ENCODE results near the gene RSPH1. TPM values are rescaled to one million over a fixed set of nuclear protein-coding genes. Genes with fewer than 3 reads are reported as not detected.

Gene RSPH1
- total RNA-seq, 1 experiment from 2014 or later, result 0.31 TPM

GRCh38 chr21:42475036-42475435 lies 21.0 kb downstream of the RSPH1 start:
- DNase-seq, result no peak
- Histone ChIP-seq H3K23me2 (ENCODE audit: insufficient read length, low read depth, low read length, poor library complexity, severe bottlenecking) (no peaks in the 10 kb centered on the region), H3K18ac (ENCODE audit: insufficient read length, low read depth, low read length) (no peak overlapping the region), H3T11ph (ENCODE audit: low read length) (no peak overlapping the region), H2AK5ac (ENCODE audit: insufficient read length, low read length) (no peak overlapping the region), H4K5ac (ENCODE audit: insufficient read length, low read depth, low read length) (no peak overlapping the region), H3K9me3 (ENCODE audit: control insufficient read depth, low read depth, low read length) (no peaks in the 10 kb centered on the region), H3K79me1 (ENCODE audit: insufficient read depth, low read depth, low read length, poor library complexity, severe bottlenecking) (no peaks in the 10 kb centered on the region), H2AFZ (ENCODE audit: low read length) (no peak overlapping the region), H3K4ac (ENCODE audit: low read depth, low read length) (no peak overlapping the region), H3K4me1 (ENCODE audit: insufficient read depth, low read length) (peaks cover 7% of the 10 kb centered on the region; the same call in 1 of the 2 replicates), H3K79me2 (ENCODE audit: insufficient read depth, low read length) (no peaks in the 10 kb centered on the region), H2BK5ac (ENCODE audit: insufficient read length, low read length) (no peak overlapping the region), H2BK20ac (ENCODE audit: low read depth, low read length, poor library complexity, severe bottlenecking) (no peak overlapping the region), H3K27me3 (ENCODE audit: insufficient read depth, low read length) (no peaks in the 10 kb centered on the region), H3K4me2 (ENCODE audit: insufficient read depth, insufficient read length, low read length) (no peak overlapping the region), H3K27ac (ENCODE audit: insufficient read length, low read depth, low read length) (no peak overlapping the region), H3K23ac (ENCODE audit: insufficient read length, low read depth, low read length) (no peak overlapping the region), H2BK12ac (ENCODE audit: insufficient read length, low read depth, low read length) (no peak overlapping the region), H2BK120ac (ENCODE audit: low read depth, low read length, poor library complexity, severe bottlenecking) (no peak overlapping the region), H3K56ac (ENCODE audit: insufficient read length, low read depth, low read length) (no peak overlapping the region), H3K14ac (ENCODE audit: insufficient read depth, low read length) (no peak overlapping the region), H4K20me1 (ENCODE audit: control insufficient read depth, insufficient read depth, insufficient read length) (no peaks in the 10 kb centered on the region), H4K91ac (ENCODE audit: insufficient read length, low read depth, low read length) (no peak overlapping the region), H3K9ac (ENCODE audit: extremely low read depth, insufficient read length, low read length) (no peak overlapping the region), H4K8ac (replicated peaks; ENCODE audit: insufficient read length, low read depth, low read length) (no peak overlapping the region), H2BK15ac (ENCODE audit: low read depth, low read length) (no peak overlapping the region)
- H3K36me3 Mint-ChIP-seq (ENCODE audit: insufficient read depth in 1 of 3, low read depth in 3 of 3), result no peaks in the 10 kb centered on the region
- no peaks in the 10 kb centered on the region for H3K9me3 Mint-ChIP-seq
- H3K4me1 Mint-ChIP-seq, result peaks cover 18 to 24% of the 10 kb centered on the region in 2 experiments
- peak overlapping the region in 1 of 3 experiments; percentile 2; a peak in 1 of 7 replicates for H3K27ac Mint-ChIP-seq
- H3K4me3 Mint-ChIP-seq, result no peak overlapping the region
- H3K27me3 Mint-ChIP-seq (ENCODE audit: low read depth), result peaks cover 12% of the 10 kb centered on the region
- TF ChIP-seq CTCF (conservative IDR thresholded peaks at IDR 0.05), result no peak
- no CpG with 5 or more reads among the region's 7 CpGs for WGBS (ENCODE audit: extremely low coverage, insufficient read length, low lambda C conversion rate)

All from H9 (cell line).